SKM-1 (cell line): Measurements from ENCODE around the gene TMED3.

ENCODE experiments used
- DNase-seq: peaks from one replicate; lab custom pipeline; 2025; ENCODE audit not compliant: unreplicated experiment; lab: John Stamatoyannopoulos, UW

TMED3 gene

DNA sequence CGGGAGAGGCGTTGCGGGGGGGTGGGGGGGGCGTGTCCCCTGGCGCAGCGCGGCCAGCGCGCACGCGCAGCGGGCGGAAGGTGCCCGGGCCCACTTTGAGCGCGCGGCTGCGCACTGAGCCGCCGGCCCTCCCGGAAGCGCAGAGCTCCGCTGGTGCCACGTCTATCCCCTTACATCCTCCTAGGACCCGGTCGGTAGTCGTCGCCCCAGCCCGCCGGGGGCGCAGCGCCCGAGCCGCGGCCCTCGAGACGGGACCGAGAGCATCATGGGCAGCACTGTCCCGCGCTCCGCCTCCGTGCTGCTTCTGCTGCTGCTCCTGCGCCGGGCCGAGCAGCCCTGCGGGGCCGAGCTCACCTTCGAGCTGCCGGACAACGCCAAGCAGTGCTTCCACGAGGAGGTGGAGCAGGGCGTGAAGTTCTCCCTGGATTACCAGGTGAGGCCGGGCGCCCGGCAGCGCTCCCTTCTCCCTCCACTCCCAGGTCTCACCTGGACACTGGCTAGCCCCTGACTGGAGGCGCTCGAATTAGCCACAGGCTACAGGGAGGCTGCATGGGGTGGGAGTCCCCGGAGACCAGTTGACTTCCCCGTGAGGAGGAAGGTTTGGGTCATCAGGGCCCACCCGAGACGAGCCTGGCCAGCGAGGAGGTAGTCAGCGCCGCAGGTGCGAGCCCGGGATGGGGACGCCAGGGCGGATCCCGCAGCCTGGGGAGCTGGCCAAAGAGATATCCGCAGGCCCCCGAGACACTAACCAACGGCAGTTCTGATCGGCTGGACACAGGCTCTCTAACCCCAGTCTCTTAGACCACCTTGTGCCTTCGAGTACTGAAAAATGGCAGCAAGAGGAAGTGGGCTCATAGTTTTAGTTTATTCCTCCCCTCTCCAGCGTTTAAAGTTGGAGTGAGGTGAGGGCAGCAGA, at the start of gene TMED3:
Gene TMED3, plus strand, starts transcription at position 128 of the 916 bp plus-strand sequence. Its CDS starts 138 bp downstream, at position 266.
- peak; percentile 87 for DNase-seq

DNA sequence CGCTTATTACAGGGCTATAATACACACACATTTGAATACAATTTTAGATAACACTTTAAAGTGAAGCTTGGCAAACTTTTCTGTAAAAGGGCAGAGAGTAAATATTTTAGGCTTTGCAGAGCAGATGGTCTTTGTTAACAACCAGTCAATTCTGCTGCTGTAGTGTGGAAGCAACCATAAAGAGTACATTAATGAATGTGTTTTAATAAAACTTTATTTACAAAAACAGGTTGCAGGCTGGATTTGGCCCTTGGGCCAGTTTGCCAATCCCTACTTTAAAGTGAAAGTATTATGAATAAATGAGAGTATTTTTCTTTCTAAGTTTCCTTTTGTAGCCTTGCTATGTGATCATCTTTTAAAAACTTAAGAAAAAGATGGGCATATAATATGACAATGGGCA, 49.1 kb upstream of the TMED3 start:
- DNase-seq: no peak

DNA sequence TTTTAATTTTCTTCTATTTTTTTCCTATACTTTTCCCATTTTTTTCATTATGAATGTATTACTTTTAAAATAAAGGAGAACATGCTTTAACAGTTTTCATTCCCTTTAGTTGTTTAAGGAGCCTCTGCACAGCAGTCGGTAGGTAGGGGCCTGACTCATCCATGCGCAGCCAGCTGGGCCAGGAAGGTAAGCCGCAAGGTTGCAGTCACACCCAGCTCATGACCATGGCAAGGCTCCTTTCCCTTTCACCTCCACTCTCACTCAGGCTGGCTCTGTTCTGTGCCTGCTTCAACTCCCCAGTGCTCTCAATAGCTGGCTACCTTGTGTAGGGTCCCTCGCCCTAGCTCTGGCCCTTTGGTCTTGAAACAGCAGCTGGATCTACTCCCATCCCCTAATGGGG, 45.7 kb upstream of the TMED3 start:
- no peak for DNase-seq

DNA sequence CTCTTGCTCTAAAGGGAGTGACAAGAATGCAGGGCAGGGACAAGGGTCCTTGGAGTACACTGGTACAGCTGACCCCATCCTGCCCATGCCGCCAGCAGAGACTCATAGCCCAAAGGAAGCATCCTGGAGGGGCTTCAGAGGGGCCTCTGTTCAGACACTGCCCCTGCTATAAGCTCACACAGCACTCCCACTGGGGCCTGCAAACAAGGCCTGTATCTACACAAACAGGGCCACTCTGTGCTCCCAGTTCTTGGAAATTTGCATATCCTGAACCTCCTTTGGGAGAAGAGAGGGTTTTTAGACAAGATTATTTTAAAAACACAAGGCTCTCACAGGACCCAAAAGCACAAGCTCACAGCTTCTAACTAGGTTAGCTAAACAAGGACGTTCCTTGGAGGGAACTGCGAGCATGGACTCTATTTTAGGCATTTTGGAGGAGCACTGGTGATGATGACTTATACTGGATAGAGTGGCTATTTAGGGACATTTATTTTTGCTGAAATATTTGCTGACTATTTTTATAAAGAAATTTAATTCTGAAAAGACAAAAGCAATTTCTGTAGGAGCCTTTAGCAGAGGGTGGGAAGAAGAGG, 44.8 kb upstream of the TMED3 start:
- no peak for DNase-seq

DNA sequence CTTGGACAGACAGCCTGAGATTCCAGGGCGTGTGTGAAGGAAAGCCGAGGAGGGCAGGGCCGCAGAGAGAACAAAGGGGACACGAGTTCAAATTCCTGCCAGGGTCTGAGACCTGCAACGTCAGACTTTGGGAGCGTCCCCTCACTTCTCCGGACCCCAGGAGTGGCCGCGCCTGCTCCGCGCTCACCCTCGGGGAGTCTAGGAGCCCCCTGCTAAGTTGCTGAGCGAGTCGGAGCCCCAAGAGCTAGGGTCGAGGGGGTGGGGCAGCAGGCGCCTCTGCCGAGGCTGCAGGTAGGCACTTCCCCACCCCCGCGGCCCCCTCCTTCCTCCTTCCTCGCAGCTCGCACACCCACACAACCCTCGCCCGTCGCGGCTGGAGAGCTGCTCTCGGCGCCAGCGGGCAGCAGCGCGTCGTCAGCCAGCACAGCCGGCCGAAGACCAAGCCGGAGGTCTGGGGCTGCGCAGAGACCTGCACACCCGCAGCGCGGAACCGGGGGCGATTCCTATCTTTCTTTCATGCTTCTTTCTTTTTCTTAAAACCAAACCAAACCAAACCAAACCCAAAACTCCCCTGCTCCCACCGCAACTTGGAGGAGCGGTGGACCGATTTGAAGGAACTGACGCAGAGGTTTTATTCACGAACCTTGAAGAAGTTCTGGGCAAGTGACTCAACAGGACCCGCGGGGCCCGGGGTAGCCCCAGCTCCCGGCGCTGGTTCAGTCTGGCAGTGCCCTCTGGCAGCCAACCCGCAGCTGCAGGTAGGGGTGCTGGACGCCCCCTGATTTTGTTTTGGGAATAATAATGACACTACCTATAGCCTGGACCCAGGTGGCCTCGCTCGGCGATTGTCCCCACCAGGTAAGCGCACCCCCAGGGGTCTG, 28.3 kb upstream of the TMED3 start, which contains the start of gene ANKRD34C:
Gene ANKRD34C, plus strand, starts transcription at position 352 of the 881 bp plus-strand sequence. CDS start 10,563 bp downstream, outside the sequence.
- no peak for DNase-seq

DNA sequence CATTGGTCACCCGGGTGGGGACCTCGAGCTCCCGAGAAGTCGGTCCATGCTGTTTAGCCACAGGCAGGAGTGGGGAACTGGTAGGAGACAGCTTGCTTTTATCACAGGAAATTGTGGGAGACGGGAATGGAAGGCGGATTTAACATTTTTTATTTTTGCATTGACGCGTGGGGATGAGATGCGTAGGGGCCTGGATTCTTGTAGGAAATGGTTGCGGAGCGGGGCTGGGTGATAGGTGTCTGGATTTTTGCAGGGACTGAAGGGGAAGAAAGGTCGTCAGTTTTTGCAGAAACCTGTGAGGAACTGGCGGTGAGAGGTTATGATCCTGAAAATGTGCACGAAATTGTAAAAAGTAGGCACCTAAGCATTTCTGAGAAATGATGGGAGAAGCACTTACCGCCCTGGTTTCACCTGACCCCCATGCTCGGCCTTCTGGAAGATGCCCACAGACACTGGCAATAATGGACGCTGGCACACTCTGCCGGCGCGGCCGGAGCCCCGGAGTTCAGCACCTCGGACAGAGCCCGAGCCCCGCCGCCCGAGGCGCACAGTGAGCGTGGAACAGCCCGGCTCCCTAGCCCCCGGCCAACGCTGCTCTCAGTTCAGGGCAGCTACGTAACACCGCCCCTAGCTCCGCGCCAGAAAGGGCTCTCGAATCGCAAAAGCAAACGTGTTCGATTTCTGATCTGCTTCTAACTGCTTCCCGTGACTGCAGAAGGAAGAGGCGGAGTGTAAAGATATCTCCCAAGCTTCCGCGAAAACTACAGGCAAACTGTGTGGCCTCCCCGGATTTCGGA, 27.5 kb upstream of the TMED3 start:
- DNase-seq: no peak

DNA sequence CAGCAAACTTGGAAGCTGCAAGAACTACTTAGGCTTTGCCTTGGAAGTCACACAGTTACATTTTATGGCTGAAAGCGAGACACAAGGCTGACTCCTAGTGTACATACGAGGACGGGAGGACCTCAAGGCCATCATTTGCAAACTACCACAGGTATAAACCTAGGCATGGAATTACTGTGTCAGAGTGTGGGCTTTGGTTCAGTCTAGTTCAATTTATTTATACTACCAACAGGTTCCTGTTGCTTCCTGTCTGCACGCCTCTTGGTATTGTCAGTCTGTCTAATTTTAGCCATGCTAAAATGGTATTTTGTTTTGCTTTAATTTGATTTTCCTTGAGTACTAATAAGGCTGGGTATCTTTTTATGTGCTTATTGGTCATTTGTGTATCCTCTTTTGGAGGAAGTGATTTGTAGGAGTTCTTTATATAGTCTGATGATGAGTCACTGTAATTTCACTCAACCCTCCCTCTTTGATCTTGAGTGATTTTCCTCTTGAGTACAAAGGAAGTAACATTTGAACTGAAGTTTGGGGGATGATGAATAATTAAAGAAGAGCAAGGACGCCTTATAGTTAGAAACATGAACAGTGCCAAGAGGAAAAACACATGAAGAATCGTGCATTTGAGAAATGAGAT, 20.2 kb upstream of the TMED3 start:
- DNase-seq: no peak

DNA sequence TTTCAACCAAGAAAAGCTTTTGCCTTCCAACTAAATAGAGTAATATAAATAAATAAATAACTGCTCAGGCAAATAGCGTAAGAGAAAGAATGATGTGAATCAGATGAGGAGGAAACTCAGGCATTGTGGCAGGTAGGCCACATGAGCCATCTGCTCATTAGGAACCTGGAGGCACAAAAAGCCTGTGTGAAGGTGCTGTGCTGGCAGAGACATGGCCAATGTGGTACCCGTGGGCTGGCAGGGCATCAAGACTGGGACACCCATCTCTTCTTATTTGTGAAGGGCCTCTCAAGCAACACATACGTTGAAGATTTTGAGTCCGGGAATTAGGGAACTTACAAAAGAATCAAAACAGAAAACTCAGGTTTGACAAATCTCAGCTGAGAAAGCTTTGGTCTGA, 18.9 kb upstream of the TMED3 start:
- DNase-seq: no peak

DNA sequence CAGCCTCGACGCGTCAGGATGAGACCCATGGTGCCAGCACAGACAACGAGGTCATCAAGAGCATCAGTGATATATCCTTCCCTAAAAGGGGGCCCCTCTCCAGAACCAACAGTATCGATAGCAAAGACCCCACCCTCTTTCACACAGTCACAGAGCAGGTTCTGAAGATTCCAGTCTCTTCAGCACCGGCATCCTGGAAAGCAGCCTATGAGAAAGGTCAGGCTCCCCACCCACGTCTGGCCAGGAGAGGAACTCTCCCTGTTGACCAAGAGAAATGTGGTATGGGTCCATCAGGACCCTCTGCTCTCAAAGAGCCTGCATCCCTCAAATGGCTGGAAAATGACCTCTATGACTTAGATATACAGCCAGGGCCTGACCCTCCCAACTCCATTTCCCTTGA, 16.8 kb upstream of the TMED3 start:
- no peak for DNase-seq

DNA sequence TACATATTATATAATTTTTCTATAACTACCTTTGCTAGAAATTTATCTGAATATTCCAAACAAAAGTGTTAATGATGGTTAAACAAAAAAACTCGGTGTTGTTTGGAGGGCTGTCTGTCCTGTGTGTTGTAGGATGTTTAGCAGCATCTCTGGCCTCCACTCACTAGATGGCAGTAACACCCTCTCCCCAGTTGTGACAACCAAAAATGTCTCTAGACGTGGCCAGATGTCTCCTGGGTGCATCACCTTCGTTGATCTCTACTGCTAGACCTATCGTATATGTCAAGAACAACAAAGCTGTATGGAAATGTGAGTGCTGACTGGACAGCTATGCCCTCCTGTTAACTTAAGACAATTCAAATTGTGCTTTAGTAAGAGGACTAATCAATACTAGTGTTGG, 14.3 kb upstream of the TMED3 start:
- DNase-seq: no peak

DNA sequence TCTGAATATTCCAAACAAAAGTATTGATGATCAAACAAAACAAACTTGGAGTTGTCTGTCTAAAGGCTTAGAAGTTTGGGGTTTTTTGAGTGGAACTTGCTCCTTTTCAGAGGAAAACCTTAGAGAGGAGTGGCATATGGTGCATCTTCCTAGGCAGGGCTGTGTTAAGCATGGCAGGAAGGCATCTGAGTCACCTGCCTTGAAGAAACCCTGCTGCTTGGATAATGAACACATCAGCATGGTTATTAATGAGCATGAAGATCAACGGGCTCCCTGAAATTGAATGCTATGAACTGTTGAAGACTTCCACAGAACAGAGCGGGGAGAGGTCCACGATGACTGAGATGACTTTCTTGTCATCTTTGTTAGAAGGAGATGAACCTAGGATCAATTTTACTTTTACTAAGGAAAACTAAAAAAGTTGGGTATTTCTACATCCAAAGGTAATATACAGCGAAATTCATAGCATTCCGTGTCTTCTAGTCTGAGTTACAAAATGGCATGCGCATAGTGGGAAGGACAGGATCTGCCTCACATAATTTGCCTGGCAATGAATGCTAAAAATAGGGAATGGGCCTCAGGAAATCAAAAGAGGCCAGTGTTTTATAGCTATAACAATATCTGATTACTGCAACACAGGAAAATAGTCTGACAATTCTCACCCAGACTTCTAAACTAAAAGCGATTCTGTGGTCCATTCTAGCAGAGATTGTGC, 11.6 kb upstream of the TMED3 start:
- DNase-seq: no peak

DNA sequence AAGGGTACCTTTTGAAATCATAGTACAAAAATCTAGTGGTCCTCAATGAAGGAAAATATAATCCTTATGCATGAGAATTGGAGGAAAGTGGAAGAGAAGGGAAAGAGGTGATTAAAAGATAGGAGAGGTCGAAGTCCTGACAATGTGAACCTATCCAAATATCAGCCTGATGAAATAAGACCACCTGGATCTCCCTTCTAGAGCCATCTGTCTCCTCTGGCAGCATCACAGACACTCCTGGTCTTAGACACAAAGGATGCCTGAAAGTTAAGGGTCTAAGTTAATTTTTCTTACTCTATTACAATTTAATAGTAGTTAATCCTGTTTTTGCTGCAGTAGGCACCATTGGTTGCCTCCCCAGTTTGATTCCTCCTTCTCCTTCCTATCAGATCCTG, 11.1 kb upstream of the TMED3 start:
- DNase-seq: no peak

DNA sequence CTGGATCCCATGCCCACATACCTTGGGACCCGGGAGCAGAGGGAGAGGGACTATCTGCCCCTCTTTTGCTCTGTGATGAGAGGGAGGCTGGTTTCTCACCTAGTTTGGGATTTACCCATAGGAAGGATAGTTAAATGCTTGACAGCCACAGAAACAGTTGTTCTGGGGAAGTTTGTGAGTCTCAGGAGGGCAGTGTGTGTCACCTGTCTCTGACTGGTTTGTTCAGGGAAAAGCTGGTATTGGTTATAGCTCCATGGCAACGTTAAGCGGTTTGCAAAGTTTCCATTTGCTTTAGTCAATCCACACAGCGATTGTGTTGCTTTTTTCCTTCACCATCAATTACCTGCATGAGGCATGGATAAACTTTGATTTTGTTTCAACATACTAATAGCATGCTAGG, 3.7 kb upstream of the TMED3 start:
- no peak for DNase-seq

DNA sequence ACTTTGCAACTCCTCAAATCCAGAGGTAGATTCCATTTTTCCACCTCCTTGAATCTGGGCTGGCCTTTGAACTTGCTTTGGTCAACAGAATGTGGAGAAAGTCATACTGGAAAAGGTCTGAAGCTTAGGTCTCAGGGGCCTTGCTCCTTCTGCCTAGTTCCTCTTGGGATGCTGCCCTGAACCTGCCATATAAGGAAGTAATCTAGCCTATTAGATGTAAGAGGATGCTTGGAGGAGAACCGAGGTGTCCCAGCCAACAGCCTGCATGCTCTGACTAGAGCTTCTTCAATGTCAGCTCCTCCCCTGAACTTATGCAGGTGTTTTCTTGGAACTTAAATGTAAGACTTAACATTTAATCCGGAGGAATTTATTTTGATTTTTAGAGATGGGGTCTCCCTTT, 2.0 kb upstream of the TMED3 start:
- DNase-seq: no peak

DNA sequence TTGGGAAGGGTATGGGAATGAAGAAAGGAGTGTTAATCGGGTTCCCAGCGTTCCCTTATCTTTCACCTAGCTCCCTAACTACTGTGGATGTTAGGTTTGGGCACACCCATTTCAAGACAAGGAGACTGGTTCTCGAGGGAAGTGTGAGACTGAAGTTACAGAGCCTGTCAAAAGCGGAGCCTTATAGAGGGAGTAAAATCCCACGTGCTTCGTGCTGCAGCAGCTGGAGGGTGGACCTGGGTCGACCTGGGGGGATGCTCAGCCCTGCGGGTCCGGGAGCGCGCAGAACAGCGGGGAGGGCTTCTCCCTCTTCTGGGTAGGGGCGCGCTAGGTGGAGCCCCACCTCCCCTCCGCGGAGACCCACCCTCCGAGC, 314 bp upstream of the TMED3 start:
- peak; percentile 49 for DNase-seq

DNA sequence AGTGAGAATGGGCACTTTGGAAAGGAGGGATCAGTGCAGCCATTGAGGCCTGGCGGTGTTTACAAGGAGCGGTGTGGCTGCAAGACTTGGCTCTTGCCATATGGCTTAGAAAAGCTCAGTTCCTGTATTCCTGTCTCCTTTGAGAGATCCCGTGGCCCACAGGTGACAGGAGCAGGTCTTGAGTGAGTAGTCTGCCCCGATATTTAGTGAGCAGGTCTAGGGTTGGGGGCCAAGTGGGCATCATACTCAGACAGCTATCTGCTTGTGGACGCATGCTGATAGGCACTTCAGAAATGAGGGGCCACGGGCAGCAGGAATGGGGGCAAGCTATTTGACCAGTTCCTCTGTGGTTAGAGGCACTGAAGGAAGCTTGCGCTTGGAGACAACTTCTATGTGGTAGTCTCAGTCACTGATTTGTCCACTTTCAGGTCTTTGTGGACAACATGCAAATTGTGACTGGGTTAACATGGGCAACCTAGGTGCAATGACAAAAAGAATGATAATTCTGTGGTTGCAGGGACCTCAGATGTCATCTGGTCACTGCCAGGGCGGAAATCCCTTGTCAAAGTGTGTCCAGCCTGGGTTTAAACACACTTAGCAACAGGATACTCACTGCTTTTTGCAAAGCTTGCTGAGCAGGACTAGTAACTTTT, 1.1 kb downstream of the TMED3 start:
- no peak for DNase-seq

DNA sequence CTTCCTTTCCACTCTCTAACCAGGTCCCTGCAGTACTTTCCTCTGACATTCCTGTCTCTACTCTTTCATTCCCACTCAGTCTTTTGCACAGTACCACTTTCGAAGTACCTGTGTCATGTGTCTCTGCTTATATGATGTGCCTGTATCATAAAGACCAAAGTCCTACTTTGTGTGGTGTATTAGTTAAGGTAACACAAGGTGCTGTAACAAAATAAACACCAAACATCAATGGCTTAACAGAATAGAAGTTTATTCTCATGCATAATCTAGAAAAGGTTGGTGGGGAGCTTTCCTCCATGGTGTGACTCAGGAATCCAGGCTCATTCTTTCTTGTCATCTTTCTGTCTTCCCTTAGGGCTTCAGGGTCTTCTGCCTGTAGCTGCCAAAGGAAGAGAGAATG, 3.3 kb downstream of the TMED3 start:
- DNase-seq: no peak

DNA sequence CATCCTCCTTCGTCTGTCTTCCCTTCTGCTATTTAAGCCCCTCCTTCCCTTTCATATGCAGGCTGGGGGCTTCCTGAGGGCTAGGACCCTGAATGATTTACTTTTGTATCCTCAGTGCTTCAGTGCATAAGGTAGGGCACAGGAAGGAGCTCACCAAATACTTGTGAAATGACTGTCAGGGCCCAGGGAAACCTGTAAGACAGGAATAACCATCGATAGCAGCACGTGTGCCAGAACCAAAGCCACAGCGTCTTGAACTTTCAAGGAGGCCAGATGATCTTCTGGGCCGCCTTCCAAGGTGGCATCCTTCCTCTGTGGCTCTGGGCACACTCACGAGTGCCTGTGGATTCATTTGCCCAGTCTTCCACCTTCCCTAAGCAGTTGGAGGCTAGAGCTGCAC, 3.9 kb downstream of the TMED3 start:
- no peak for DNase-seq
